HepG2 (cell line): ENCODE measurements around the gene ADAM19. TPM values are rescaled to one million over a fixed set of nuclear protein-coding genes. Genes with fewer than 3 reads are reported as not detected.

Source experiments
- NFYB ChIP-seq: sonication (generic); formaldehyde crosslinking; IDR thresholded peaks from 2 replicates; pipeline ENCODE4 v1.4.0; 2020; ENCODE audit warnings: missing genetic modification reagents
- PRDM15 ChIP-seq: sonication (generic); formaldehyde crosslinking; IDR thresholded peaks from 2 replicates; pipeline ENCODE4 v1.4.0; 2020; ENCODE audit warnings: missing genetic modification reagents
- ZBTB21 ChIP-seq: sonication (generic); formaldehyde crosslinking; IDR thresholded peaks from 2 replicates; pipeline ENCODE4 v1.4.0; 2020; ENCODE audit warnings: missing genetic modification reagents
- ZNF460 ChIP-seq: sonication (generic); formaldehyde crosslinking; IDR thresholded peaks from 2 replicates; pipeline ENCODE4 v1.5.1; 2020; ENCODE audit warnings: missing genetic modification reagents, mild to moderate bottlenecking, borderline replicate concordance
- ZXDC ChIP-seq: sonication (generic); formaldehyde crosslinking; IDR thresholded peaks from 2 replicates; pipeline ENCODE4 v1.5.0; 2020; ENCODE audit warnings: mild to moderate bottlenecking, missing genetic modification reagents
- polyA plus RNA-seq, 8 experiments: library from polyadenylated mRNA; depleted of rRNA in 3 of 8; stranded (reverse) in 7 of 8; unstranded in 1 of 8; fragments of >200 nt; fragmentation: Illumina TruSeq in 4 of 8; extraction: Trizol in 4 of 8; gene quantifications; 2 replicates each; pipeline versions ENCODE4 v1.2.1 to v1.2.3, GENCODE V29; 2011 to 2016; ENCODE audit warnings: low read depth in 4 of 8, missing spikeins in 1 of 8, mixed read lengths in 1 of 8; ENCODE audit not compliant: insufficient read depth in 1 of 8
- total RNA-seq, 5 experiments: library from RNA; depleted of rRNA; stranded (reverse); fragments of >200 nt; fragmentation: Illumina TruSeq; extraction: Trizol; gene quantifications; 2 replicates each; pipeline ENCODE4 v1.2.3, GENCODE V29; 2016; ENCODE audit warnings: low read depth in 1 of 5
- TF ChIP-seq, protein P1 (sequence below): sonication (generic); formaldehyde crosslinking; IDR thresholded peaks from 2 replicates; pipeline ENCODE4 v1.4.0; 2020; ENCODE audit warnings: mild to moderate bottlenecking, low read depth, missing genetic modification reagents

ADAM19 gene
- total and polyA plus RNA-seq, 2 of the 13 experiments (the other 11 are each of a cell fraction or from before 2014, with no cell fraction given): 0.38 to 0.74 TPM

DNA sequence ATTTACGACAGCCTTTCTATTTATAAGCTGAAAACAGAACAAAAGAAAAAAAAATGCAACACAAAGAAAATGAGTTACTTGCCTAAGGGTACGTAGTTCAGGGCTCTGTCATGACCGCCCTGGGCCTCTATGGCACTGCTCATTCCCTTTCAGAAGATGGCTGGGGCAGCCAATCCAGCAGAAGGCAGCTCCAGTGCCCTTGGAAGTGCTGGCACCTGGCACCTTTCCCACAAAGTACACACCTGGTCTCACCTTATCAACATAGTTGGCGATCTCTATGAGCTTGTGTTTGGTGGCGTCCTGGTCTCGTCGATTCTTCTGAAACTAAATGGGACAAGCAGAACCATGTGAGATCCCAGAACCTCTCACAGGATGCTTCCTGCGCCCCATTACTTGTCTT is 62.4 kb downstream of the ADAM19 start (continued):
- no peak for TF ChIP-seq PRDM15
- no peak for TF ChIP-seq ZNF460
- TF ChIP-seq ZXDC (CRISPR knock-in tag): no peak
- TF ChIP-seq, protein P1, sequence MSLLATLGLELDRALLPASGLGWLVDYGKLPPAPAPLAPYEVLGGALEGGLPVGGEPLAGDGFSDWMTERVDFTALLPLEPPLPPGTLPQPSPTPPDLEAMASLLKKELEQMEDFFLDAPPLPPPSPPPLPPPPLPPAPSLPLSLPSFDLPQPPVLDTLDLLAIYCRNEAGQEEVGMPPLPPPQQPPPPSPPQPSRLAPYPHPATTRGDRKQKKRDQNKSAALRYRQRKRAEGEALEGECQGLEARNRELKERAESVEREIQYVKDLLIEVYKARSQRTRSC (CRISPR knock-in tag): no peak
- no peak for TF ChIP-seq NFYB
- TF ChIP-seq ZBTB21: no peak
- TF ChIP-seq, all 625 proteins: peak for 0
